Neural progenitor cell (in vitro differentiated cells): ENCODE data around the gene MAP3K9. TPM values are rescaled to one million over a fixed set of nuclear protein-coding genes. Genes with fewer than 3 reads are reported as not detected.

Source experiments
- DNase-seq: peaks from one replicate; pipeline ENCODE4 v3.0.0-alpha.2; 2016; ENCODE audit warnings: low spot score
- H2AFZ ChIP-seq: fragments of 200-600 bp; sonication (generic); replicated peaks from 2 replicates; pipeline ENCODE4 v1.6.1; 2016; ENCODE audit warnings: antibody characterized with exemption
- H3F3A ChIP-seq: fragments of 200-600 bp; sonication (generic); 2 replicates; pipeline ENCODE4 v1.6.1; 2016; ENCODE audit warnings: antibody characterized with exemption, low read depth
- H3K27ac ChIP-seq: fragments of 200-600 bp; sonication (generic); 2 replicates; pipeline ENCODE4 v1.5.1; 2016; ENCODE audit warnings: mild to moderate bottlenecking
- H3K27me3 ChIP-seq: fragments of 200-600 bp; sonication (generic); 2 replicates; pipeline ENCODE4 v1.6.1; 2016; ENCODE audit warnings: mild to moderate bottlenecking, moderate library complexity
- H3K36me3 ChIP-seq: fragments of 200-600 bp; sonication (generic); 2 replicates; pipeline ENCODE4 v1.5.1; 2016
- H3K4me1 ChIP-seq: fragments of 200-600 bp; sonication (generic); 2 replicates; pipeline ENCODE4 v1.6.1; 2016; ENCODE audit warnings: mixed run types
- H3K4me2 ChIP-seq: fragments of 200-600 bp; sonication (generic); 2 replicates; pipeline ENCODE4 v1.6.1; 2016
- H3K4me3 ChIP-seq: fragments of 200-600 bp; sonication (generic); 2 replicates; pipeline ENCODE4 v1.5.1; 2016
- H3K79me2 ChIP-seq: fragments of 200-600 bp; sonication (generic); 2 replicates; pipeline ENCODE4 v1.6.1; 2016; ENCODE audit warnings: low read depth
- H3K9ac ChIP-seq: fragments of 200-600 bp; sonication (generic); 2 replicates; pipeline ENCODE4 v1.6.1; 2016
- H3K9me3 ChIP-seq: fragments of 200-600 bp; sonication (generic); 2 replicates; pipeline ENCODE4 v1.5.1; 2016; ENCODE audit warnings: low read depth
- H4K20me1 ChIP-seq: fragments of 200-600 bp; sonication (generic); 2 replicates; pipeline ENCODE4 v1.6.1; 2016; ENCODE audit warnings: low read depth
- H3K27ac Mint-ChIP-seq: 3 replicates; pipeline ENCODE4 v1.8.0; 2021; ENCODE audit warnings: mixed read lengths
- H3K27me3 Mint-ChIP-seq: 2 replicates; pipeline ENCODE4 v1.8.0; 2022; ENCODE audit warnings: low read depth, mild to moderate bottlenecking, inconsistent platforms, moderate library complexity, mixed read lengths; ENCODE audit not compliant: insufficient read depth
- H3K36me3 Mint-ChIP-seq: 3 replicates; pipeline ENCODE4 v1.8.0; 2021; ENCODE audit warnings: mixed read lengths
- H3K4me1 Mint-ChIP-seq: 3 replicates; pipeline ENCODE4 v1.8.0; 2021; ENCODE audit warnings: mixed read lengths
- H3K4me3 Mint-ChIP-seq: 3 replicates; pipeline ENCODE4 v1.8.0; 2021; ENCODE audit warnings: mild to moderate bottlenecking, moderate library complexity, mixed read lengths
- H3K9me3 Mint-ChIP-seq: 3 replicates; pipeline ENCODE4 v1.8.0; 2020; ENCODE audit warnings: mixed read lengths
- EZH2 ChIP-seq: fragments of 200-600 bp; sonication (generic); IDR thresholded peaks from 2 replicates; pipeline ENCODE4 v1.6.1; 2017; ENCODE audit warnings: antibody characterized with exemption, mild to moderate bottlenecking, moderate library complexity
- EZH2phosphoT487 ChIP-seq: fragments of 200-600 bp; sonication (generic); IDR thresholded peaks from 2 replicates; pipeline ENCODE4 v1.6.1; 2017; ENCODE audit warnings: antibody characterized with exemption
- total RNA-seq: library from RNA; depleted of rRNA; stranded (reverse); fragments of >200 nt; gene quantifications from 2 replicates; pipeline ENCODE4 v1.2.3, GENCODE V29; 2015; ENCODE audit warnings: low replicate concordance
- TF ChIP-seq, protein P1 (sequence below): fragments of 200-600 bp; sonication (generic); IDR thresholded peaks from 2 replicates; pipeline ENCODE4 v1.5.1; 2017; ENCODE audit warnings: antibody characterized with exemption, mild to moderate bottlenecking

The MAP3K9 gene
- total RNA-seq, 1 donor from 2014 or later = 14.9 TPM

DNA sequence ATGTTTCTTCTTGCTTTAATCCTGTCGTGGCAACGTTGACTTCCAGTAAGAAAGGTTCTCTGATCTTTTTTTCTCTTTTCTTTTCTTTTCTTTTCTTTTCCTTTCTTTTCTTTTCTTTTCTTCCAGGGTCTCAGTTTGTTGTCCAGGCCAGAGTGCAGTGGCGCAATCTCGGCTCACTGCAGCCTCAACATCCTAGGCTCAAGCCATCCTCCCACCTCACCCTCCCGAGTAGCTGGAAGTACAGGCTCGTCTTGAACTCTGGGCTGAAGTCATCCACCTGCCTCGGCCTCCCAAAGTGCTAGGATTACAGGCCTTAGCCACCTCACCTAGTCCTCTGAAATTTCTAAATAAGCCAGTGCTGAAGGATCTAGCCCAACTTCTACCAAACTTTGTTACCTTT, 1.3 kb upstream of the MAP3K9 start:
- TF ChIP-seq EZH2 = no peak
- no peak for TF ChIP-seq EZH2phosphoT487
- TF ChIP-seq, protein P1, sequence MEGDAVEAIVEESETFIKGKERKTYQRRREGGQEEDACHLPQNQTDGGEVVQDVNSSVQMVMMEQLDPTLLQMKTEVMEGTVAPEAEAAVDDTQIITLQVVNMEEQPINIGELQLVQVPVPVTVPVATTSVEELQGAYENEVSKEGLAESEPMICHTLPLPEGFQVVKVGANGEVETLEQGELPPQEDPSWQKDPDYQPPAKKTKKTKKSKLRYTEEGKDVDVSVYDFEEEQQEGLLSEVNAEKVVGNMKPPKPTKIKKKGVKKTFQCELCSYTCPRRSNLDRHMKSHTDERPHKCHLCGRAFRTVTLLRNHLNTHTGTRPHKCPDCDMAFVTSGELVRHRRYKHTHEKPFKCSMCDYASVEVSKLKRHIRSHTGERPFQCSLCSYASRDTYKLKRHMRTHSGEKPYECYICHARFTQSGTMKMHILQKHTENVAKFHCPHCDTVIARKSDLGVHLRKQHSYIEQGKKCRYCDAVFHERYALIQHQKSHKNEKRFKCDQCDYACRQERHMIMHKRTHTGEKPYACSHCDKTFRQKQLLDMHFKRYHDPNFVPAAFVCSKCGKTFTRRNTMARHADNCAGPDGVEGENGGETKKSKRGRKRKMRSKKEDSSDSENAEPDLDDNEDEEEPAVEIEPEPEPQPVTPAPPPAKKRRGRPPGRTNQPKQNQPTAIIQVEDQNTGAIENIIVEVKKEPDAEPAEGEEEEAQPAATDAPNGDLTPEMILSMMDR = no peak
- Histone ChIP-seq H3K27me3 (no peaks in the 10 kb centered on the region), H4K20me1 (peaks cover 26% of the 10 kb centered on the region), H3K4me2 (peak overlapping the region; percentile 92), H3K79me2 (peaks cover 78% of the 10 kb centered on the region), H3F3A (peaks cover 34% of the 10 kb centered on the region), H2AFZ (no peak overlapping the region), H3K9me3 (no peaks in the 10 kb centered on the region), H3K4me3 (peak overlapping the region; percentile 79), H3K36me3 (no peaks in the 10 kb centered on the region), H3K9ac (peak overlapping the region; percentile 23), H3K4me1 (peaks cover 30% of the 10 kb centered on the region), H3K27ac (peak overlapping the region; percentile 72)
- no peak overlapping the region for H3K27ac Mint-ChIP-seq
- peaks cover 12% of the 10 kb centered on the region for H3K4me1 Mint-ChIP-seq
- DNase-seq = no peak
- H3K4me3 Mint-ChIP-seq = no peak overlapping the region
- H3K27me3 Mint-ChIP-seq = no peaks in the 10 kb centered on the region
- H3K9me3 Mint-ChIP-seq = no peaks in the 10 kb centered on the region
- H3K36me3 Mint-ChIP-seq = no peaks in the 10 kb centered on the region

DNA sequence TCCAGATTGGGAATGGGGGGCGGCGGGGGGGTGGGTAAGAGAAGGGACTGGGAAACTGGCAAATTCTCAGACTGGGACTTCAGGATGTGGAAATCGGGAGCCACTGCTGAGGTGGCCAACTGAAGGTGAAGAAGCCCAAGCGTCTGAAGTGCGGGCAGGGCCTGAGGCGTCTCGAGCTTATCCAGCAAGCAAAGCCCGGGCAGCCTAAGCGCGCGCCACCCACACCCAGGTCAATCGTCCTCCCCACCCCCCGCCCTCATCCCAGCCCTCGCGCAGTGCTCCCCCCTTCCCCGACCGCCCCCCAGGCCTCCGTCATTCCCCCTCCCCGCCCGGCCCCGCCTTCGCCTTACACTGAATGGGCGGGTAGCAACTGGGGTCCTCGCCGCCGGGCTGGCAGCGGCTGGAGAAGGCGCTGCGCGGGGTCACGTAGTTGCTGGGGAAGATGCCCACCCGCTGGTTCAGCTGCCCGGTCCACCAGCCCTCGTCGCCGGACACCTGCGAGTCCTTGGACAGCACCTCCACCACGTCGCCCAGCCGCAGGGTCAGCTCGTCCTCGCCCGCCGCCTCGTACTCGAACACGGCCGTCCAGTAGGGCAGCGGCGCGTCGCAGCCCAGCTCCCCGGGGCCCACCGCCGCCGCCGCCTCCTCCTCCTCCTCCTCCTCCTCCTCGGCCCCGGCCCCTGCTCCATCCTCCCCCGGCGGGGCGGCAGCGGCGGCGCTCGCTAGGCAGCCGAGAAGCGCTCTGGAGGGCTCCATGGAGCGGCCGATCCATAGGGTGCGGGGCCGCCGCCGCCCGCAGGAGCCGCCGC, 693 bp downstream of the MAP3K9 start:
- peak overlapping the region; percentile 94 for H3K4me2 ChIP-seq
- peak overlapping the region; percentile 61 for H2AFZ ChIP-seq
- H4K20me1 ChIP-seq = peaks cover 46% of the 10 kb centered on the region
- peak overlapping the region; percentile 79 for H3K4me3 ChIP-seq
- peaks cover 30% of the 10 kb centered on the region for H3K4me1 ChIP-seq
- H3K79me2 ChIP-seq = peaks cover 87% of the 10 kb centered on the region
- no peak overlapping the region for H3K27ac Mint-ChIP-seq
- H3K27me3 ChIP-seq = no peaks in the 10 kb centered on the region
- peaks cover 32% of the 10 kb centered on the region for H3F3A ChIP-seq
- no peaks in the 10 kb centered on the region for H3K27me3 Mint-ChIP-seq
- no peaks in the 10 kb centered on the region for H3K9me3 ChIP-seq
- H3K9me3 Mint-ChIP-seq = no peaks in the 10 kb centered on the region
- H3K4me3 Mint-ChIP-seq = peak overlapping the region; percentile 87
- TF ChIP-seq, protein P1 = no peak
- TF ChIP-seq EZH2 (no peak), EZH2phosphoT487 (no peak)
- no peaks in the 10 kb centered on the region for H3K36me3 ChIP-seq
- H3K9ac ChIP-seq = peak overlapping the region; percentile 74
- peak overlapping the region; percentile 57 for H3K27ac ChIP-seq
- H3K36me3 Mint-ChIP-seq = no peaks in the 10 kb centered on the region
- peak; percentile 76 for DNase-seq
- peaks cover 10% of the 10 kb centered on the region for H3K4me1 Mint-ChIP-seq

DNA sequence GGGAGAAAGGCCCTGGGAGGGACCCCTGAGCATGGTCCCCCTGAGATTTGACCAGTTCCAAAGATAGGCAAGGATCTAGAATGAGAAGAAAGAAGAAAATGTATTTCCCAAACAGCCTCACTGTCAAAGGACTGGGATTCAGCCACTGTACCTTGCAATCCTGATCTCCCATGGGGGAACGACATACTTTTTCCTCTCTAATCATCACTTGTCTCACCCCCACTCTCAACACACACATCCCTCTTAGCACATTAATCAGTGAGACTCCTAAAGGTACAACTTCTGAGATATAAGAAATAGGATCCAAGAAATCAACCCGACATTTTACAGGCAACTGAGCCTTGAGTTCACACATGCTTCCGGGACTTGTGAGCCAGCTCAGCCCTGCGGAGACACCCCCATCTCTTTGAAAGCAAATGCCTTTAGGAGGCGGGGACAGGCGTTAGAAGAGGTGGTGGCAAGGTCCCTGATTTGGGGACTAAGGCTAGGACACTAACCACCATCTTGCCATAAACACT, 1.4 kb downstream of the MAP3K9 start:
- Histone ChIP-seq H3K9me3 (no peaks in the 10 kb centered on the region), H3K79me2 (peaks cover 87% of the 10 kb centered on the region), H3K27ac (no peak overlapping the region), H4K20me1 (peaks cover 52% of the 10 kb centered on the region), H3K4me3 (peak overlapping the region; percentile 79), H2AFZ (peak overlapping the region; percentile 43), H3K4me2 (peak overlapping the region; percentile 94), H3K4me1 (peaks cover 30% of the 10 kb centered on the region), H3K9ac (peak overlapping the region; percentile 54), H3F3A (peaks cover 32% of the 10 kb centered on the region), H3K27me3 (no peaks in the 10 kb centered on the region), H3K36me3 (no peaks in the 10 kb centered on the region)
- H3K27me3 Mint-ChIP-seq = no peaks in the 10 kb centered on the region
- peak; percentile 79 for DNase-seq
- H3K36me3 Mint-ChIP-seq = peaks cover 3% of the 10 kb centered on the region
- H3K27ac Mint-ChIP-seq = no peak overlapping the region
- peak overlapping the region; percentile 87 for H3K4me3 Mint-ChIP-seq
- no peaks in the 10 kb centered on the region for H3K9me3 Mint-ChIP-seq
- H3K4me1 Mint-ChIP-seq = peaks cover 10% of the 10 kb centered on the region
- no peak for TF ChIP-seq EZH2
